Frontal cortex (tissue), 4 donors: ENCODE data around the gene LMX1B. TPM values are rescaled to one million over a fixed set of nuclear protein-coding genes. Genes with fewer than 3 reads are reported as not detected.
"Not testable (repeated sequence)": the region's sequence is repeated elsewhere in the genome, so short reads cannot be mapped to it uniquely, and the experiment has no call there.

Source experiments
- DNase-seq, 2 donors: peaks; one replicate each; pipeline ENCODE4 v3.0.0; 2012; ENCODE audit warnings: low spot score in 2 of 2
- FAIRE-seq: peaks from 2 replicates; lab custom pipeline; 2012; peaks lifted over from hg19 to GRCh38; lab: Jason Lieb, UNC
- total RNA-seq: library from RNA; depleted of rRNA; stranded (reverse); fragments of >200 nt; gene quantifications from one replicate; pipeline ENCODE4 v1.2.3, GENCODE V29; 2014
- donor health status: control.
- donor health status: control.
- donor health status: control.

Gene LMX1B
- total RNA-seq, 1 donor from 2014 or later, result under 0.01 TPM

DNA sequence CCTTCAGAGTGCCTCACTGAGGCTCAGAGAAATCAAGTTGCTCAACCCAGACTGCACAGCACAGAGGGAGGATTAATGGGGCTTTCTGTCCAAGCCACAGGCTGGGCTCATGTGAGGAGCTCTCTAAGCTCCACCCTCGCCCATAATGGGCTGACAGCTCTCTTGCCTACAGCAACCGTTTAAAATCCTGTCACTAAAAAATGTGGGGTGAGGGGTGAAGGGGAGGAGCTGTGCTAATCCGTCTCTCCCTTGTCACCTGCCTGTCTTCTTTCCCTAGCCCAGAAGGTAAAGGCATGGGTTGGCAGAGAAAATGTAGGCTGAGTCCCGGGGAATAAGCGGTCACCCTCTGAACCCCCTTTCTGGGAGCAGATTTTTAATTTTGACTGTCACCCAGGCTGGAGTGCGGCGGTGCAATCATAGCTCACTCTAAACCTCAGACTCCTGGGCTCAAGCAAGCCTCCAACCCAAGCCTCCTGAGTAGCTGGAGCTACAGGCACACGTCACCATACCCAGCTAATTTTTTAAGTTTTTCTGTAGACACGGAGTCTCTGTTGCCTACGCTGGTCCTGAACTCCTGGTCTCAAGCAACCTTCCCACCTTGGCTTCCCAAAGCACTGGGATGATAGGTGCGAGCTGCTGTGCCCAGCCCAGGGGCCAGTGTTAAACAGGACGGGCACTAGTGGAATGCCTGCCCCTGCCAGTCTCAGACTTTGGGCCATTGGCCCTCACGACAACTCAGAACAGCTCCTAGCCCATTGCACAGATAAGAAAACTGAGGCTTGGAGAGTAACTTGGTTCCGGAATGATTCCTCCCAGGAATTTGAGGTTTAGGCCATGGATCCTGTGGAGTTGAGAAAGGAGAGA, 89.5 kb downstream of the LMX1B start:
- DNase-seq, result no peak
- no peak for FAIRE-seq

DNA sequence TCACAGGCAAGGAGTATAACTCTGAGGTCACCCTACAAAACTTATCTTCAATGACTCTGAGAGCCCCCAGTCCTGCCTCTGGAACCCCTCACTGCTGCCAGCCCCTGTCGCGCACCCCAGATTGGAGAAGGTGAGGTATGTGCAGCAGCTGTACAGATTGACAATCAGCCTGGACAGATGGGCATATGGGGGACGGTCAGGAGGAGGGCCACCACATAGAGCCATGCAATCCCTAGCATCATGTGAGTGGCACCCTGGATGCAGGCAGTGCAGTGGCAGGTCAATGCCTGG, 90.1 kb downstream of the LMX1B start:
- DNase-seq (peak; percentile 10 to 24), FAIRE-seq (no peak)

DNA sequence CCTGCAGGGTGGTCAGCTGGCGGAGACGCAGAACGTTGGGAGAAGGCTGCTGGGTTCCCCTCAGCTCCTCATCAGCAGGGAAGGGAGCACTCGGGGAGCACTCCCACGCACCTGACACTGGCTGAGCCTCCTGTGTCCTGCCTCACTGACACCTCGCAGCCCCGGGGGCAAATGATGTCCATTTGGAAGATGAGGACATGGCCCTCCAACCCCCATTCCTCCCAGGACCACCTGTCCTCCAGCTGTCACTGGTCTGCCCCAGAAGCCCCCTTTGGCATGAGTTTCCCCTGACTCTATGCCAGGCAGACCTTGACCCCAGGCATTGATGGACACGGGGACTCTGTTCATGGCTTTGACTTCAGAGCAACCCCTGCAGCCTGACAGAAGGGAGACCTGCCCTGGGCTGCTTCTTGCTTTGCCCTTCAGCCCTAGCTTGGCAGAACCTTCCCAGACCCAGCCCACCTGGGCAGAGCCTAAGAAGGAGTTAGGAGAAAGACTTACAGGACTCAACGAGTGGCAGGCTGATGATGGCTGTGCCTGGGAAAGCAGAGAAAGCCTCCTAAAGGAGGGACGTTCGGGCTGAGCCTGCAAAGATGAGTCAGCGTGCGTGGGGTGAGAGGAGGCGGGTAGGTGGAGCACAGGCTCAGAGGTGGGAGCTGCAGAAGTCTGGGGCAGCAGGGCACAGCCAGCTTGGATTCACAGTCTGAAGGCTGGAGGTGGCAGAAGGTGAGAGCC, 90.6 kb downstream of the LMX1B start:
- no peak for FAIRE-seq
- DNase-seq, result peak; percentile 19 to 62

DNA sequence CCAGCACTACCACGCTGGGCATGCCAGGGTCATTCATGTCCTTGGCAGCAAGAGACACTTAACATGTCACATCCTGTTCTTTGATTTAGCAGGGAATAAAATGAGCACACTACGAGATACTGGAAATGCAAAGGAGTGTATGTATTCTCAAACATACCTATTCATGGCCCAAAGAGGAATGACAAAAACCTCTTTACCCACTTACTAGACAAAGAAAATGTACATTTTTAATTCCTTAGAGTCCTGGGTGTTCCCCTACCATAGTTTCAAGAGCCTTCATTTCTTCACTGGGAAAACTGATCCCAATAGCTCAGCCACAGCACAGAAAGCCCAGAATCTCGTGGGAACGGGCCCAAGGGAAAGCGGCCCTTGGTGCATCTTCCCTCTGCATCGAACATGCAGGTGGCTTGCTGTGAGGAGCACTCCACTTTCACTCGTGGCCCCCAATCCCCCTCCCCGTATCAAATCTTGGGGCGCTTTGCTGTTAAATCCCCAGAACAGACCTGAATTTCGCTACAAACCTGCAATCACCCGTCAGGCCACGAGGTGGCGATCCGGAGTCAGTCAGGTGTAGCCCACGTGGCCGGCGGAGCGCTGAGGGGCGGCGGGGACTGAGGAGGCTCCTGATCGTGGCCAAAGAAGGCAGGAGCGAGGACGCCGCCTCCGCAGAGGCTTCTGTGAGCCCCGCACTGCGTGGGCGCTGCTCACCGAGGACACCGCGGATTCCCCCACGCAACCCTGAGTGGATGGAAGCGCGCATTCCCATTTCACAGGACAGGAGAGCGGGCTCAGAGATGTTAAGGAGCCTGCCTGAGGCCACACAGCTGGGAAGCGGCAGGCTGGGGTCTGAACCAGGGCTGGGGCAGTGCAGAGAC, 91.4 kb downstream of the LMX1B start:
- FAIRE-seq (no peak), DNase-seq (peak; percentile 82 to 87)

DNA sequence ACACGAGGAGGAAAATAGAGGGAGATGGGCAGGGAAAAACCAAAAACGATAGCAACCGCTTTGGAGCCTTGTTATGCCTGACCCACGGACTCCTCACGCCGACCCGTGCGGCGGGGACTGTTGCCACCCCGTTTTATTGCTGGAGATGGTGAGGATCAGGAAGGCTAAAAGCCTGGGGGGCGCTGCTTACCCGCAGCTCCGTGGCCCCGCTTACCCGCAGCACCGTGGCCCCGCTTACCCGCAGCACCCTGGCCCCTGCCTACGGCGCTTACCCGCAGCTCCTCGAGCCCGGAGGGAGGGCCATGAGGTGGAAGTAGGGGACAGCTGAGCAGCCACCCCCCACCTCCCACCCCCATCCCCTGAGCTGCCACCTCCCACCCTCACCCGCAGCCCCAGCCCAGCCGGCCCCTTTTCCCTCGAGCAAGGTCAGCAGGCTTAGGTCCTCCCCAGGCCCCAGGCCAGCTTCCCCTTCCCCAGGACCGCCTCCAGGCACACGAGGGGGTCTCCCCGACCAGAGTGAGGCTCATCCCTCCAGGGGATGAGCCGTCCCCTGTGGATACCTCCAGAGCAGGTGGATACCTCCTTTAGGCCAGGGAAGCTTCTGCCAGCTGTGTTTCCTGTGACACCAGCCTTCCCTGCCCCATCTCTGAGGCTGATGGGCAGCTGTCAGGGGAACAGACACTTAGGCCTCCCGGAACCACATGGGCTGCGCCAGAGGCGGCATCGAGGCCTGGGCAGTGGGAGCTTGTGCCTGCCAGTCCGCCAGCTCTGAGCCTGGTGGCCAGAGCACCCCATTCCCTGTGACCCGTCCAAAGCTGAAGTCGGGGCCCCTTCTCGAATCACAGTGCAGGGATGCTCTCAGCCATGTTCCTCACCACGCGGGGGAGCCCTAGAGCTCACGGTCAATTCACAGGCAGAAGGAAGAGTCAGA, 92.3 kb downstream of the LMX1B start:
- DNase-seq (peak; percentile 33 to 35), FAIRE-seq (no peak)

DNA sequence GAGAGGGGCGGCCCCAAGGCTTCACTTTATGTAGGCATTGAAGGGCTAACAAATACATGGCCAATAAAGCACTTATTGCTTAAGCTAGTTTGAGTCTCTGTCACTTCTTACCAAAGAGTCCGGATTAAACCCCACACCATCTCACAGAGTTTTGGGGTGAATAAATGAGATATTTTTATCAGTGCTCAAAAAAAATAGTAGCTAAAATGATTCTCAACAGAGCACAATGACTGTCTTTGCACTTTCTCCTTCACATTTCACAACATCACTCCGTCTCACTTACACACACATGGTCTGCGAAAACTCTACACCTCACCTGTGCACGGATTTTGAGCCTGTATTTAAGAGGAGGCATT, 92.9 kb downstream of the LMX1B start:
- FAIRE-seq, result no peak

DNA sequence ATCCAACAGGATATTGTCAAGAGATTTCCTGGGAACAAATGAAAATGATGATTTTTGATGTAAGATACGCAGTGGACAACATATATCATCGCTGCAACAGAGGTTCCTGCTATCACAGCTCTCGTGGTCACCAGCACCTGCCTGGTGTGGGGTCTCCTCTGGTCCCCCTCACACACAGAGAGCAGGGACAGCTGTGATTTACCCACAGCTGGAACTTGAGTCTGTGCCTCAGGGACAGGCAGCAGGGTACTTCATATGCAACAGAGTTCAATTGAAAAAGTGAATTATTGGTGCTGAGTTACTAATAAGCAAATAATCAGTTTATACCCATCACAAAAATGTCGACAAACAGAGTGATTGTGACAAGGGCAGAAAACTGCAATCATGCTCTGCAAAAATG, 93.4 kb downstream of the LMX1B start:
- FAIRE-seq, result no peak
- DNase-seq, result no peak

More for the DNA sequence above, 92.9 kb downstream of the LMX1B start:
- DNase-seq, result no peak

DNA sequence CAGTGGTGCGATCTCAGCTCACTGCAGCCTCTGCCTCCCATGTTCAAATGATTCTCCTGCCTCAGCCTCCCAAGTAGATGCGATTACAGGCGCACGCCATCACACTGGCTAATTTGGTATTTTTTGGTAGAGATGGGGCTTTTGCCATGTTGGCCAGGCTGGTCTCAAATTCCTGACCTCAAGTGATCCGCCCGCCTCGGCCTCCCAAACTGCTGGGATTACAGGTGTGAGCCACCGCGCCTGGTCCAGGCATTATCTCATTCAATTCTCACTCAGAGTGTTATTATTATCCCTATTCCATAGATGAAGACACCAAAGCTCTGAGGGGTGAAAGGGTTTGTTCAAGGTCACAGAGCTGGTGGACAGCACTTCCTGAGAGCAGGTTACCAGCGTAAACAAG, 94.0 kb downstream of the LMX1B start:
- not testable (repeated sequence) for FAIRE-seq, DNase-seq

DNA sequence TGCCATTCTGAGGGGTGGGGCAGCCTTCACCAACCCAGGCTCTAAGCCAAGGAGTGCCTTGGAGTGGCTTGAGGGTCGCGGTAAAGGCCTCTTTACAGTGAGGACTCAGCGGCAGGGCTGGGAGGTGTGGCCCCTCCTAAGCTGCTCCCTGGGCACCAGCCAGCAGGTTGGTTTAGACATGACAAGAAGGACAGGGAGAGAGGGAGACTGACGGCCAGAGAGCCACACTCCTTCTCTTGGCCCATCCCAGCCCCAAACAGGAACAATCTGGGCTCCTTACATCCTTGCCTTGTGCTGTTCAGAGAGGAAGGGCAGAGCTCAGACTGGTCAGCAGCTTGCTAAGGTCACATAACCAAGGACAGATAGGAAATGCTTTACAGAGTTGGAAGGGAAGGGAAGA, 94.5 kb downstream of the LMX1B start:
- DNase-seq (no peak), FAIRE-seq (no peak)

DNA sequence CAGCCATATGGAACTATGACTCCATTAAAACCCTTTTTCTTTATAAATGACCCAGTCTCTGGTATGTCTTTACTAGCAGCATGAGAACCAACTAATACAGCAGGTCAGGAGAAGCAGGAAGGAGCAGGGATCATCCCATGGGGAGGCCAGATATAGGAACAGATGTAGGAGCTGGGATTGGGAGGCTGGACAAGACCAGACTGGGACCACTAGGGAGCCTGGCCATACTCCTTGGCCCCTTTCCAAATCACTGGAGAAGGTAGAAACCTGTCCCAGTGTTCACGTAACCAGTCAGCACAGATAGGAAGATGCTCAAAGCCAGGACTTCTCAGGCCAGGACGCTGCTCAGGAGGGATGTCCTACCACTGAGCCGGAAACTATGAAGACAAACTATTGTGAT, 95.5 kb downstream of the LMX1B start:
- DNase-seq, result no peak
- no peak for FAIRE-seq

DNA sequence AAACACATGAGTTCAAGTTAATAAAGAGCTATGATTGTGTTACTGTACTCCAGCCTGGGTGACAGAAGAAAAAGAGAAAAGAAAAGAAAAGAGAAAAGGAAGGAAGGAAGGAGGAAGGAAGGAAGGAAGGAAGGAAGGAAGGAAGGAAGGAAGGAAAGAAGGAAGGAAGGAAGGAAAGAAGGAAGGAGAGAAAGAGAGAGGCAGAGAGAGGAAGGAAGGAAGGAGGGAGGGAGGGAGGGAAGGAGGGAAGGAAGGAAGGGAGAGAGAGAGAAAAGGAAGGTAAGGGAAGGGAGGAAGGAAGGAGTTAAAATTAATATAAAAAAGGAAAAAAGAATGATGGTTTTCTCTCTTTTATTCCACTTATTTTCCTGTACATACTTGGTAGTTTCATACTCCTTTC, 101.7 kb downstream of the LMX1B start:
- FAIRE-seq, result no peak

DNA sequence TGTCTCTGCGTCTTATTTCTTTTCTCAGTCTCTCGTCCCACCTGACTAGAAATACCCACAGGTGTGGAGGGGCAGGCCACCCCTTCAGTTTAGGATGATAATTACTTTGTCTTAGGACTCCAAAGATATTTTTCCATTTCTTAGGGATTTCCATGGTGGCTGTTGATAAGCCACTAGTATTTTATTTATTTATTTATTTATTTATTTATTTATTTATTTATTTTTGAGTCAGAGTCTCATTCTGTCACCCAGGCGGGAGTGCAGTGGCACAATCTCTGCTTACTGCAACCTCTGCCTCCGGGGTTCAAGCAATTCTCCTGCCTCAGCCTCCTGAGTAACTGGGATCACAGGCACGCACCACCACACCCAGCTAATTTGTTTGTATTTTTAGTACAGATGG, 103.7 kb downstream of the LMX1B start:
- not testable (repeated sequence) for FAIRE-seq

More for the DNA sequence above, 101.7 kb downstream of the LMX1B start:
- no peak for DNase-seq

DNA sequence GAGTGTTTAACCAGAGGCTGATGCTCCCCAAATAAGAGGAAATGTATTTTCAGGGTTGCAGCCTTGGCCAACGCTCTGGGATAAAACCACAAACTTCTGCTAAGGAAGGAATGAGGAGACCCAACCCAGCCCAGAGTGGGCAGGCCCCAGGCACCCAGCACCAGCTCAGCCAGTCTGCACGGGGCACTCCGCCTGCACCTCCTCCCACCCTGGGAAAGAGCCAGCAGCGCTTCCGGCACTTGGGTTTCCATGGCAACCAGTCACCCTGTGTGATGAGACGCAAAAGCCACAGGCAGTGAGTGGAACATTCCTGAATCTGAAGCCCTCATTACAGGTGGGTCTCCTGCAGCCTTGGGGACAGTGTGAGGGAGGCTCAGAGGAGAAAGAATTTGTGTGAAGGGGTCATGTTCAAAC, 105.9 kb downstream of the LMX1B start:
- peak; percentile 28 to 39 for DNase-seq
- no peak for FAIRE-seq

More for the DNA sequence above, 103.7 kb downstream of the LMX1B start:
- DNase-seq, result not testable (repeated sequence)

DNA sequence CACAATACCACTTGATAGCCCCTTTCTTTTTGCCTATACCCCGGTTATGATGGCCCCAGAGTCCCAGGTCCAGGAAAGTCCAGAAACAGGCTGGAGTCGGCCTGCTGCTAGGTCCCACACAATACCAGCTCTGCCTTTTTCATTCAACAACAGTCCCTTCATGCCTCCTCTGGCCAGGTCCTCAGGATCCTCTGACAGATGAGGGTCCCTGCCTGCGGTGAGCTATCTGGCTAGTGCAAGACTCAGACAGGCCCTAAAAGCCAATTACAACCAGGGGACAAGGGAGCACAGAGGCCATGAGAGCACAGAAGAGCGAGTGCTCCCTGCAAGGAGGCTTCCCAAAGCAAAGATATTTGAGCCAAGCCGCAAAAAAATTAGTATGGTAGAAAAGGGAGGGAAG, 106.3 kb downstream of the LMX1B start:
- FAIRE-seq (no peak), DNase-seq (no peak)

DNA sequence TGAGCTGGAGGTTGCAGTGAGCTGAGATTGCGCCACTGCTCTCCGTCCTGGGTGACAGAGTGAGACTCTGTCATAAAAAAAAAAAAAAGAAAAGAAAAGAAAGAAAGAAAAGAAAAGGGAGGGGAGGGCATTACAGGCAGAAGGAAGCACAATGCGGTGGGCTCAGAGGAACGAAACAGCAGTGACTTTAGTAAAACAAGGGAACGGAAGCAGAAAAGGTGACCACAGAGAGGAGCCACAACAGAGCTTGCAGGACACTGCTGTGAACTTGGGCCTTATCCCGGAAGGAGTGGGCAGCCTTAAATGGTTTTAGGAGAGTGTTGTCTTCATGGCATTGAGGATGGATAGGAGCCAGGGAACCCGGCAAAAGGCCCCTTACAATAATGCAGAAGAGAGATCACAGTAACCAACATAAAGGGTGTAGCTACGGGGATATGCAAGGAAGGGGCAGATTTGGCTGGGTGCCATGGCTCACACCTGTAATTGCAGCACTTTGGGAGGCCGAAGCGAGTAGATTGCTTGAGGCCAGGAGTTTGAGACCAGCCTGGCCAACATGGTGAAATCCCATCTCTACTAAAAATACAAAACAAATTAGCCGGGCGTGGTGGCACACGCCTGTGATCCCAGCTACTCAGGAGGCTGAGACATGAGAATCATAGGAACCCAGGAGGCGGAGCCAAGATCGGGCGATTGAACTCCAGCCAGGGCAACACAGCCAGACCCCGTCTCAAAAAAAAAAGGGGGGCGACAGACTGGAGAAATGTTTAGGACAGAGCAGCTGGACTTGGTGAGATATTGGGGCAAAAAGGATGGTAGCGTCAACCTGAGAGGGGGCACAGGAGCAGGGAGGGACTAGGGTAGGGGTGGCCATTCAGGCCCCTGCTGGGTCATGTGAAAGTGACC, 107.2 kb downstream of the LMX1B start:
- FAIRE-seq (no peak), DNase-seq (no peak)

DNA sequence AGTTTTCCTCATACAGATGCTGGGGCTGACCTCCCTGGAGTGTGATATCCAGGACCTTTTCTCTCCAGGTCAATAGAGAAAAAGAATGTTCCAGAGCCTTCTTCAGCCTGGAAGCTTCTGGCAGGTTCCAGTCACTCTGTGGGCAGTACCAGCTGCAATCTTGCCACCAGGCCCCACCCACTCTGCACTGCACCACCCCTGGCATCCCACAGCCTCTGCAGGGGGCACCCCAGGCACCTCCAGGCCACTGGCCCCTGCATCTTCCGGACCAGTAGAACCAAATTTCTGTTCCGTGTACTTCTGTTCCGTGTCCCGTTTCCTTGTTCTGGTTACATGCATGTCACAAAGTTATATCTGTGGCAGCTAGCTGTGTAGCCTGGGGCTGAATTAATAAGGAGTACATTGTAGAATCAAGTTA, 107.8 kb downstream of the LMX1B start:
- FAIRE-seq, result no peak
- DNase-seq, result no peak

DNA sequence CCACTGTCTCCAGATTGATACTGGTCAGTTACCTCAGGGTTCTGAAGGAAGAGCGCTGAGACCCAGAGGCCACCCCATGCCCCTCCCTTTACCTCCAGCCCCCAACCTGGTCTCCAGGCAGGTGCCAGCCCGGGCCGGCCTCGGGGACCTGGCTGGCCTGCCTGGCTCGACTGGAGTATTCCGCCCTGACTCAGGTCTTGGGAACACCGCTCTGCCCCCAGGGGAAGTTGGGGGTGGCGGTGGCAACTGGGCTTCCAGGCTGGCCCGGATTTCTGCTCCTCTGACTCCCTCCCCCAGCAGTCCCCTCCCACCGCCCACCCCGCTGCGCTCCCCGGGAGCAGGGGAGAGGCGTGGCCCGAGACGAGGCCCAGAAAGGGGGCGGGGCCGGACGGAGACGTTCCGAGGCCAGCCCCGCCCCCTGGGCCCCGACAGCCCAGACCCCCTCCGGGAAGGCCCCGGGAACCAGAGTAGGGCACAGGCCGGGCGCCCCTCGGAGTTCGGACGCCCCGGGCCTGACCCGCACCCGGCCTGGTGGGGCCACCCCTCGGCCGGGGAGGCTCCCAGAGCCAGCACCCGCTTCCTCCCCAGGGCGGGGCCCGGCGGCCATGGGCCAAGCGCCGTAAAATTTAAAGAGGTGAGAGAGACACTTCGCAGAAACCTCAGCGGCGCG, 108.7 kb downstream of the LMX1B start:
- no peak for FAIRE-seq

More for the DNA sequence above, 108.7 kb downstream of the LMX1B start:
- DNase-seq, result peak in 1 of 2 donors; percentile 26
